Body of pancreas (tissue), 4 donors: ENCODE measurements around the gene LPP. TPM values are rescaled to one million over a fixed set of nuclear protein-coding genes. Genes with fewer than 3 reads are reported as not detected.

Experiments
- ATAC-seq: fragments of 150-250 bp; one replicate; pipeline ENCODE4 v1.9.1; 2016
- DNase-seq, 4 donors: peaks; one replicate each; pipeline ENCODE4 v3.0.0-alpha.2; 2019
- H3K27ac ChIP-seq, 4 donors: fragments of 200-600 bp; sonication (generic); 1 replicate in 3 of 4; 2 replicates in 1 of 4; pipeline versions ENCODE4 v1.5.1 to v1.6.1; 2016 to 2019; ENCODE audit warnings: mild to moderate bottlenecking in 1 of 4, mixed read lengths in 1 of 4, moderate library complexity in 1 of 4
- H3K27me3 ChIP-seq, 2 donors: fragments of 200-600 bp; sonication (generic); one replicate each; pipeline ENCODE4 v1.6.0; 2016; ENCODE audit warnings: mild to moderate bottlenecking in 1 of 2
- H3K36me3 ChIP-seq, 2 donors: fragments of 200-600 bp; sonication (generic); replicated peaks in 1 of 2; 2 replicates each; pipeline ENCODE4 v1.5.1; 2016; ENCODE audit warnings: low read depth in 2 of 2; ENCODE audit not compliant: insufficient read depth in 1 of 2
- H3K4me1 ChIP-seq: fragments of 200-600 bp; sonication (generic); one replicate; pipeline ENCODE4 v1.6.0; 2016
- H3K4me3 ChIP-seq, 2 donors: fragments of 200-600 bp; sonication (generic); 1 replicate in 1 of 2; 2 replicates in 1 of 2; pipeline ENCODE4 v1.5.1; 2016 to 2019
- H3K9me3 ChIP-seq, 3 donors: fragments of 200-600 bp; sonication (generic); 1 replicate in 2 of 3; 2 replicates in 1 of 3; pipeline ENCODE4 v1.5.1; 2016
- CTCF ChIP-seq, 7 experiments: fragments of 450-650 bp in 4 of 7; fragments of 200-600 bp in 3 of 7; sonication (generic) in 3 of 7; IDR thresholded peaks; one replicate each; pipeline ENCODE4 v1.5.1; 2016 to 2019; ENCODE audit warnings: antibody characterized with exemption in 7 of 7
- POLR2A ChIP-seq, 3 donors: fragments of 450-650 bp; IDR thresholded peaks; one replicate each; pipeline ENCODE4 v1.6.1; 2016; ENCODE audit warnings: antibody characterized with exemption in 3 of 3, mild to moderate bottlenecking in 2 of 3
- WGBS, 2 donors: methylation state at CpG; one replicate each; pipeline ENCODE4 v1.1.5; 2017; 5-methylcytosine and 5-hydroxymethylcytosine counted together
- intact Hi-C: fragments of 100-400 bp; cut with DNase I; formaldehyde crosslinking; loops from one replicate; pipeline ENCODE4 v1.15.1; 2023
- total RNA-seq, 2 donors: library from RNA; depleted of rRNA; stranded (reverse); fragments of >200 nt; gene quantifications; one replicate each; pipeline ENCODE4 v1.1.0, GENCODE V29; 2016

Gene LPP
- total RNA-seq, 2 donors from 2014 or later, result 60.6 to 65.1 TPM

GRCh38 chr3:188403404-188403803 lies 249.4 kb downstream of the LPP start:
- H3K27ac ChIP-seq, result no peak overlapping the region
- H3K4me1 ChIP-seq, result peaks cover 25% of the 10 kb centered on the region
- ATAC-seq, result no peak
- TF ChIP-seq CTCF (IDR thresholded peaks at IDR 0.05), result no peak
- TF ChIP-seq POLR2A (IDR thresholded peaks at IDR 0.05), result no peak
- no peak overlapping the region for H3K4me3 ChIP-seq
- H3K9me3 ChIP-seq, result no peaks in the 10 kb centered on the region
- no peaks in the 10 kb centered on the region for H3K36me3 ChIP-seq
- no peaks in the 10 kb centered on the region for H3K27me3 ChIP-seq
- DNase-seq, result no peak
- 82 to 85% methylated on average over 1 of the region's 1 CpG for WGBS, 2 donors
- intact Hi-C loops, result no loop called here

DNA sequence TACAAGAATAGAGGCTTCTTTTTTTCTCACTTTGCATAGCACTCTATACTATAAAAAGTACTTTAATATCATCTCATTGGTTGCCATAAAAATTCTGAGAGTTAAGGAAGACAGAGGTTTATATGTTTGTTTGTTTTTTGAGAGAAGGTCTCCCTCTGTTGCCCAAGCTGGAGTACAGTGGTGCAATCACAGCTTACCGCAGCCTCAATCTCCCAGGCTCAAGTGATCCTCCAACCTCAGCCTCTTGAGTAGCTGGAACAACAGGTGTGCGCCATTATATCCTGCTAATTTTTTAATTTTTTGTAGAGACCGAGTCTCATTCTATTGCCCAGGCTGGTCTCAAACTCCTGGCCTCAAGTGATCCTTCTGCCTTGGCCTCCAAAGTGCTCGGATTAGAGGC lies 250.2 kb downstream of the LPP start:
- DNase-seq (no peak), ATAC-seq (no peak)
- H3K27me3 ChIP-seq, result no peaks in the 10 kb centered on the region
- H3K9me3 ChIP-seq, result no peaks in the 10 kb centered on the region
- H3K36me3 ChIP-seq, result no peaks in the 10 kb centered on the region
- H3K4me1 ChIP-seq, result peaks cover 20% of the 10 kb centered on the region
- intact Hi-C loops, result no loop called here
- H3K4me3 ChIP-seq, result no peak overlapping the region
- TF ChIP-seq POLR2A (IDR thresholded peaks at IDR 0.05) (no peak), CTCF (IDR thresholded peaks at IDR 0.05) (peak in 1 of 7 experiments; percentile 10)
- no peak overlapping the region for H3K27ac ChIP-seq
- 95 to 99% methylated on average over 4 of the region's 4 CpGs for WGBS, 2 donors

- Histone ChIP-seq H3K9me3 (no peaks in the 10 kb centered on the region), H3K4me1 (peaks cover 20% of the 10 kb centered on the region), H3K27ac (no peak overlapping the region), H3K36me3 (no peaks in the 10 kb centered on the region), H3K27me3 (no peaks in the 10 kb centered on the region), H3K4me3 (no peak overlapping the region)
- intact Hi-C loops, result no loop called here
- ATAC-seq (no peak), DNase-seq (no peak)
- TF ChIP-seq POLR2A (IDR thresholded peaks at IDR 0.05) (no peak), CTCF (IDR thresholded peaks at IDR 0.05) (no peak)
- WGBS, 2 donors, result 93 to 100% methylated on average over 4 of the region's 4 CpGs
Measured at GRCh38 chr3:188404701-188405100, 250.7 kb downstream of the LPP start.

DNA sequence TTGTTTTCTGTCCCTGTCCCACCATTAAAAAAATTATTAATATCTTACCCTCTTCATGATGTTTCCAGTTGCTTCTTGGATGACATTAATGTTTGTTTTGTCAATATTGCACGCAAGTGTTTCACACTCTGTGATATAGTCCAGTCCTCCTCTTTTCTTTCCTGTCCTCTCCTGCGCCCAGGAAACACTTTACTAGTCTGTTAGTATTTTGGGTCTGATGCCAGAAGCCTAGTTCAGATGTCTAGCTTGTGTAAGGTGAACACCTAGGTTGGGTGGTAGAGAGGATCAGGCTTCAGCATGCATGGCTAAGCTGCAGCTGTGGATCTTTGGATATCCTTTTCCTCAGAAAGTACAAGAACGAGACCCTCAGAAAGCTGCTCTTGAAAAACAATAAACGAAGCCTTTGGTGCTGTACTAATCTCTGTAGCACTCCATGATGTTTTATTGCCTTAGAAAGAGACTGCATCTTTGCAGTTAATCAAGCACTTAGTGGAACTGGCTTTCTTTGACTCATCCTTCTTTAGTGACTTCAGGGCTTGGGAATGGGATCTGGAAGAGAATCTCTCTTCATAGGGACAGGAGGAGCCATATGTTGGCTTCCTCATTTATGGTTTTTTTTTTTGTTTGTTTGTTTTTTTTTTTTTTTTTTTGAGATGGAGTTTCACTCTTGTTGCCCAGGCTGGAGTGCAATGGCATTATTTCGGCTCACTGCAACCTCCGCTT lies 253.4 kb downstream of the LPP start:
- Histone ChIP-seq H3K4me1 (no peaks in the 10 kb centered on the region), H3K36me3 (no peaks in the 10 kb centered on the region), H3K9me3 (no peaks in the 10 kb centered on the region), H3K27ac (no peak overlapping the region), H3K4me3 (no peak overlapping the region), H3K27me3 (no peaks in the 10 kb centered on the region)
- 68 to 70% methylated on average over 6 of the region's 6 CpGs for WGBS, 2 donors
- DNase-seq, result no peak
- intact Hi-C loops, result no loop called here
- no peak for ATAC-seq
- TF ChIP-seq CTCF (IDR thresholded peaks at IDR 0.05) (no peak), POLR2A (IDR thresholded peaks at IDR 0.05) (no peak)

- H3K27me3 ChIP-seq, result no peaks in the 10 kb centered on the region
- ATAC-seq (no peak), DNase-seq (no peak)
- H3K9me3 ChIP-seq, result no peaks in the 10 kb centered on the region
- no peak for TF ChIP-seq CTCF (IDR thresholded peaks at IDR 0.05)
- no peak for TF ChIP-seq POLR2A (IDR thresholded peaks at IDR 0.05)
- intact Hi-C loops, result no loop called here
- no peak overlapping the region for H3K4me3 ChIP-seq
- no peak overlapping the region for H3K27ac ChIP-seq
- 87 to 90% methylated on average over 3 of the region's 3 CpGs for WGBS, 2 donors
- H3K4me1 ChIP-seq, result no peaks in the 10 kb centered on the region
- H3K36me3 ChIP-seq, result no peaks in the 10 kb centered on the region
Measured at GRCh38 chr3:188408831-188409230, 254.9 kb downstream of the LPP start.
